Hindlimb muscle (tissue), 1 donor: ENCODE results near the gene ZBTB7B. TPM values are rescaled to one million over a fixed set of nuclear protein-coding genes. Genes with fewer than 3 reads are reported as not detected.

Experiments used
- DNase-seq: peaks from one replicate; pipeline ENCODE4 v3.0.0-alpha.2; 2013
- polyA plus RNA-seq: library from polyadenylated mRNA; unstranded; fragments of 120-200 nt; gene quantifications from one replicate; pipeline ENCODE4 v1.2.1, GENCODE V29; 2013; ENCODE audit not compliant: insufficient read length

Gene ZBTB7B
- polyA plus RNA-seq, 1 donor = 11.3 TPM

DNA sequence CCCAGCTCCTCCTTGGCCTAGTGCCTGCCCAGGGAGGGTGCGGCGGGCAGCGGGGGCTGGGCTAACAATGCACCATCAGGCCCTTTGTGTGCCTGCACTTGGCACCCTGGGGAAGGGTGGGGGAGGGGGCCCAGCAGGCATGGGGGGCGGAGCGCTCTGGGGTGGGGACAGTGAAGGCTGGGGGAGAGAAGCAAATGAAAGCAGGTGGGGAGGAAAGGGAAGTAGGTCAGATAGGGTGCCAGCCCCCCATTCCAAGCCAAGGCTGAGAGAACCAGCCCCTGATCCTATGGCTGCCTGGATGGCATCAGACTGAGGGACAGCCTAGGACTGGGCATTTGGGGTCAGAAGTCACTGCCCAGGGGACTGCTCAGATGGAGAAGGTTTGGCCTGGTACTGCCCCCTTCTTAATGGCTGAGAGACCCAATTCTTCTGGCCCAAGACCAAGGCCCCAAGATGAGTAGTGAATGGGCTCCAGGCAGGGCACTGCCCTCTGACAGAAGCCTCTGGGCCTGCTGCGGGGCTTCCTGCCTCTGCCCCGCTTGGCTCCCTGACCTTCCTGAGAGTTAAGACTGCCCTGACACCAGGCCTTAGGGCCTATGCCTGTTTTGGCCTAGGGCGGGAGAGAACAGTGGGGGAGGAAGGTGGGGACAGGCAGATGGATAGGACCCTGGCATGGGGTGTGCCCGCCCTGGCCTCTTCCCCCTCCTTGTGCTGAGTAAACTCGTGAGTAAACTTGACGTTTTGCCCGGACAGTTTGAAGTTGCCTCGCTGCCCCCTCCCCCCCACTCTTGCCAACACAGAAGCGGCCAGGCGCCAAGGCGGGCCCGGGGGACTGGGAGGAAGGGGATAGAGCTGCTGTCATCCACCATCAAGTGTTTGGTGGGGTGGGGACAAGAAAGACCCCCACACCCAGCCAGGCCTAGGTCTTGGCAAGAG lies 2.7 kb downstream of the ZBTB7B start:
- no peak for DNase-seq

DNA sequence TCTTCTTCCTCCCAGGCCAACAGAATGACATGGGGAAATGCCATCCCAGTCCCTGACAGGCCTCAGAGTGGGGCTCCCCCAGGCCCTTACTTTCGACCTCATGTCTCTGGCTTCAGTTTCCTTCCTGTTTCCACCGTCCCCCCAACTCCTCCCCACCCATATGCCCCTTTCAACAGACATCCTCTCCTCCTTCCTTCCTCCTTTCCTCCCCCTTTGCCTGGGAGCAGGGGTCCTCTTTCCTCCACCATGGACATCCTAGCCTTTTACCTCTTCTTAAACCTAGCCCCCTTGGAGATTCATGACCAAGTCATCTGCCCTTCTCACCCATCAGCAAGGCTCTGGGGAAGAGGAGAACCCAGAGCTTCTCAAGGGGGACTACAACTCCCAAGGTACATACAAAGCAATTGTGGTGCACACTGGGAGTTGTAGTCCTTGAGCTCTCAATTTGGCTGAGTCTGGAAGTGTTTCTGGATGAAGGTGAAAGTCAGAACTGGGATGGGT lies 4.0 kb downstream of the ZBTB7B start:
- no peak for DNase-seq

DNA sequence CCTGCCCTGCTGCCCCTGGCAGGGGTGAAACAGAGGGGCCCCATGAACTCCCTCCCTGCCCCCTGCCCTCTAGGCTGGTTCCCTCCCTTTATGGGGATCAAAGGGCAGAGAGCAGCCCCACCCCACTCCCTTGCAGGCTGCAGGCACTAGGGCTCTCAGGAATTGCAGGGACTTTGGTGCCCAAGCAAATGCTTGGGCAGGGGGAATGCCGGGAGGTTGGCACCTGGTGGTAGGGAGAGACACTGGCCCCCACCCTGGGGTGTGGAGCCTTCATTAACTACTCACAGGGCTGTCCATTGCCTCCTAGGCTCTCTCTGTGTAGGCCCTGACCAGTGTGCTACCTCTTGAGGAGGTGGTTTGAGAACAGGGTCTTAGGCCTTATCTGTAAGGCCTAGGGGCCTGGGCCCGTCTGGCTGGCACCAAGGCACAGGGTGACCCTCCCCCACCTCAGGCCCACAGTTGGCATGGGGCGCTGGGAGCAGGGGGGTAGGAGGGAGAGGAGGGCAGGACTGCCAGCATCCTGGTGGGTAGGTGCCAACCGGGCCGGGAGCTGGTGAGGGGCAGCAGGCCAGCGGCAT lies 4.7 kb downstream of the ZBTB7B start:
- DNase-seq = no peak

DNA sequence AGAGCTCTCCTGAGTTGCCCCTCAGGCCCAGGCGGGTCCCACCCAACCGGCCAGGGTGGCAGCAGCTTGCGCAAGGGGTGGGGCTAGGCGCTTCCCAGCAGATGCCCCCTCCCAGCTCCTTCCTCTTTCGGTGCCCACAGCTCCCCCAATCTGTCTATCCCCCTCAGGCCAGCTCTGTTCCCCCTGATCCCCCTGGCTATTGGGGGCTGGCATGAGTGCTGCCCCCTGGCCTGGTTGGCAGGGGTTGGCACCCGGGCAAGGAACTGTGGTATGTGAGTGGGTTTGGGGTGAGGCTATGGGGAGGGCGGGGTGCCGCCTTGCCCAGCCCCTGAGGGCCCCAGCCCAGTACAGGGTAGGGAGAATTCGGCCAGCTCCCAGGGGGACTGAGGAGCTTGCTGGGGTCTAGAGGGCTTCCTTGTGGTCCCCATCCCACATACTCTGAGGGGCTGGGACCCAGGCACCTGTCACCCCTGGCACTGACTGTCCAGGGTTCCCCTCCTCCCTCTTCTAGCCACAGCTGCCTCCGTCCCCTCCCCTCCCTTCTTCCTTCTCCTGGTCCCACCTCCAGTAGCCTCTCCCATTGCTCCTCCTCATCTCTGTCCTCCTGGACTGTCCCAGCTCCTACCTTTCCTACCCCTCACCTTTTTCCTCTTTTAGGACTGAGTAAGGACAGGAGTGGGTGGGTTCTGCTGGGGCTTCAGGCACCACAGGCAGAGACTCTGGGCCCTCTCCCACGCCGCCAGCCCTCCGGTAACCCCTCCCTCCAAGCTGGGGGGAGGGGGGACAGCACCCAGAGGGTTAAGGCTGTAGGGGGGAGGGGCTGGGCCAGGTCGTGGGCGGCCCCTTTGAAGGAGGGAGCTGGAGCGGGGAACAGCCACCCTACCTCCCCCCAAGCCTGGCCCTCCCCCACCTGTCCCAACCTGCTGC lies 5.7 kb downstream of the ZBTB7B start:
- no peak for DNase-seq

DNA sequence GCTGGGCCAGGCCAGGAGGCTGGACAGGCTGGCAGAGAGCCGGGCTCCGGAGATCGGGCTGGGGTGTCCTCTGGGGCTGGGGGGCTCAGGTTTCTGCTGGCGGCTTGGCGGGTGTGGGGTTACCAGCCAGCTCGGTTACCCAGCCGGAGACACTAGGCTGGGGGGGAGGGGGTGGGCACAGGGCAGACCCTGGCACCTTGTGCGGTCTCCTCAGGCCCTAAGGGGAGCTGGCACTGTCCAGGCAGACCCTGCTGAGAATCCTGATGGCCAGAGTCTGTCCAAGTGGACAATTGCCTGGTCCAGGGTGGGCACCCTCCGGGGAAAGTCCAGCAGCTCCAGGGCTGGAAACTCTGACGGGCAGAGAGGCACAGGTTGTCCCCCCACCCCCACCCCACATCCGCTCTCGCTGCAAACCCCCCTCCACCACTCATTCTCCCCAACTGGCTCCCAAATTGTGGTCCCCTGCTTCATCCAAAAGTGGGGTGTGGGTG lies 6.7 kb downstream of the ZBTB7B start:
- no peak for DNase-seq

DNA sequence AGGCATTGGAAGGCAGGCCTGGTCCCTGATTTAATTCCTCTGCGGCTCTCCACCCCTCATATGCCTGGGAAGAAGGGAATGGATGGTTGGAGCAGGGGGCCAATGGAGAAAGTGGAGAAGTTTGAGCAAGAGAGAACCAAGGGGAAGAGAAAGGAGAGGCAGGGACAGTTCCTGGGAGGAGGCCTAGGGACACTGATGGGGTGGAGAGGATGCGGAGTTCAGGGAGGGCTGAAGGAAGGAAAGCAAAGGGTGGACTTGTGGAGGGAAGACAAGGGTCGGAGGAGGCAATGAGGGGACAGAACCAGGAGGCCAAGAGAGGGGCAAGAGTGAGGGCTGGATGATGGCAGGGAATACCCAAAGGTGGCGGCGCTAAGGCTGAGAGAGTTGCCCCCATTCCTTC lies 7.1 kb downstream of the ZBTB7B start:
- no peak for DNase-seq

DNA sequence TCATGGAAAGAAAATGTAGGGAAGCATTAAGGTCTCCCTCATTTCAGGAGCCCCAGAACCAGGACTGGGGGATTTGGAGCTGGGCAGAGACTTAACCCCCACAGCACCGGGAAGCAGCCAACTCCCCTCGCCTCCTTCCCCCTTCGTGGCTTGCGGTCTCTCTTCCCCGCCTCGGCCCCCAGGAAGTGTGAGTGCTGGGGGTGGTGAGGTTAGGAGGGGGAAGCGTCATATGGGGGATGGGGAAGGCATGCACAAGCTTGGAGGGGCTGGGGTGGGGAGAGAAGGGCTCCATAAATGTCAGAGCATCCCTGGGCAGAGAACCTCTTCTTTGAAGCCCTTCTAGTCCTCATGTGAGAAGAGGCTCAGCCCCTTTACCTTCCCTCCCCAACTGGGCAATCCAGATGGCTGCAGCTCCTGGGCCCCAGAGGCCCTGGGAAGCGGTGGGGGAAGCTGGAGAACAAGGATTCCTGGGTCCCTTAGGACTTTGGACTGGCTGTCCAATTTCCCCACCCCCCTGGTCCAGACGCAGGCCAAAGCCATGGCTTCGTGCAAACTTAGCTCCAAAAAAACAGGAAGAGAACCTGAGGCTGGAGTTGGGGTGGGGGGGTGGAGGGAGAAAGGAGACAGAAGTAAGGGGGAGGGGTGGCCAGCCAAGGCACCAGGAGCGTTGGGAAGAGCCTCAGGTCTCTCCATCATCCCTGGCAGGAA lies 7.8 kb downstream of the ZBTB7B start:
- no peak for DNase-seq

DNA sequence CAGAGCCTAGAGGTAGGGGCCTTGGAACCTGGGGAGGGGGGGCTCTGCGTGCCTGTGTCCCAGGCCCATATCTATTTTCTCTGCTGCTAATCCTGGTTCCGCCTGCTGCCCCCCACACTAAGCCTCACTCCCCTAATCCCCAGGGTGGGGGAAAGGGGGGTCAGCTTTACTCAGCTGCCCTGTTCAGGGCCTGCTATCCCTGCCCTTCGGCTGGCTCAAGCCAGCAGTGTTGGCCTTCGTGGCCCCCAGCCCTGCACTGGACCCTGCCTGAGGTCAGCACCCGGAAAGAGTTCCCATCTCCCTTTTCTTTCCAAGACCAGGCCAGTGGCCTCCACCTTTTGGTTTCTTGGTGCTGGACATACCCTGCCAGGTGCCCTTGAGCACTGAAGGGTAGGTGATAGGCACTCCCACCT lies 8.4 kb downstream of the ZBTB7B start:
- DNase-seq = no peak

DNA sequence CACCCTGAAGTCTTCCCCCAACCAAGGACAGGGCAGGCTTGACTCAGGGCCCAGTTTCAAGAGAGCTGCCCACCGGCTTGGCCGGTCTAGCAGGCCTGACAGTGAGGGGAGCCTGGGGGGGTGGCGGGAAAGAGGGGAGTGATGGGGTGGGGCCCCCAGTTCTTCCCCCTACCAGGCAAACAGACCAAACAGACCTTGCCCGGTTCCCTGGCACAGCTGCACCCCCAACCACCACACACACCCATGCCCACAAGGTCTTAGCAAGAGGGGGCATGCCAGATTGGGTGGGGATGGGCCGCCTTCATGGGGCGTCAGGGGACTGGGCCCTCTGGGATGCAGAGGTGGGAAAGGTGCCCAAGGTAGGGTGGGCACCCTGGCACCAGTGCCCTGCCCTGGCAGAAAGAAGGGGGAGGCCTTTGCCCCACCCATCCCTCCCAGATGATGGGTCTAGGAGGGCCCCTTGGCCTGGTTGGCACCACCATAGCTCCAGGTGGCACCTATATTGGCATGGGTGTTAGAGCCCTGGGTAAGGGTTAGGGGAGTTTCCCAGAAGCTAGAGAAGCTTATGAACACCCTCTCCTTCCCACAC lies 8.9 kb downstream of the ZBTB7B start:
- no peak for DNase-seq

DNA sequence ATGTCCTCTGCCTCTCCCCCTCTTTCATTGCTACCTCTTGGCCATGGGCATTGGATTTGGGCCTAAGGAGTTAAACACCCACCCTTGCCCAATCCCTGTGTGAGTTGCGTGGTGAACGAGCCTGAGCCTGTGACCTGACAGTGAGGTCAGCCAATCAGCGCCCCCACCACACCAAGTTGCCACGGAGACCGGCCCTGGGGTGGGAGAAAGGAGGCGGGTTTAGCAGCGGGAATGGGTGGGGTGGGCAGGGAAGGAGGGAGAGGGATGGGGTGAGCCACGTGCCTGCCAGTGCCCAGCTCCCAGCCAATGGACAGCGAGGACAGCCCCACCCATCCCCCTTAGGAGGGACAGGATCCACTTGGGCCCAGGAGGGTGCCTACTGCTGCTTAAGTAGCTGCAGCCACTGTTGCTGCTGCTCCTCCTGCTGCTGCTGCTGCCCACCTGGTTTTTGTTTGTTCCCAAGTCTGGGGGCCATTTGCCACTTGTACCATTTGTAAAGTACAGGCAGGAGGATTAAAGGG lies 9.5 kb downstream of the ZBTB7B start:
- DNase-seq = no peak

DNA sequence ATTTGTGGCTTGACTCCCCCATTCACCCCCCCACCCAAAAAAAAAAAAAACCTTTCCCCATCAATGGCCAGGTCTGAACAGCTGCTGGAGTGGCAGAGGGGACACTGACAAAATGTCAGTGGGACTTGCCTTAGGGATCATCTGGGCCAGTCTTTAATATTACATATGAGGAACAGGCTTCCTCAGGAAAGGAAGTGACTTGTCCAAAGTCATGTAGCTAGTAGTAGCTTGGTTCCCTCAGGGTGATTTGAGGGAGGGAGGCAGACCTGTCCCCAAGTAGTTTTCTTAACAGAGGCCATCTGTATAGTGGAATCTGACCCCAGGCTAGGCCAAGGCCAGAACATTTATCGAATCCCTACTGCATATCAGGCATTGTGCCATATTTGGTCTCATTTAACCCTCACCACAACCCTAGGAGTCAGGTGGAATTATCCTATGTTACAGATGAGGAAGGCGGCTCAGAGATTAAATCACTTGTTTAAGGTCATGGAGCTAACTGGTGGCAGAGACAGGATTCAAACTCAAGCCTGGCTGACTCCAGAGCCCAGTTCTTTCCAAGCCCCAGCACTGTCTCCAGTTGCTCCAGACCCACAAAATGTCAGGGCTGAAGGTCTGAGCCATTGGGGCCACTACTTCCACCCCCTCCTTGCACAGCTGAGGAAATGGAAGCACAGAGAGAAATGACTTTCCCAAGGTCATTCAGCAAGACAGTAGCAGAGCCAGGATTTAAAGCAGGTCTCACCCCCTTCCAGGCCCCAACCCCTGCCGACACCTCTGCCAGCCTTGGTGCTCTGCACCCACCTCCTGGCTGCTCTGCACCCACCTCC lies 10.4 kb downstream of the ZBTB7B start:
- DNase-seq = no peak

DNA sequence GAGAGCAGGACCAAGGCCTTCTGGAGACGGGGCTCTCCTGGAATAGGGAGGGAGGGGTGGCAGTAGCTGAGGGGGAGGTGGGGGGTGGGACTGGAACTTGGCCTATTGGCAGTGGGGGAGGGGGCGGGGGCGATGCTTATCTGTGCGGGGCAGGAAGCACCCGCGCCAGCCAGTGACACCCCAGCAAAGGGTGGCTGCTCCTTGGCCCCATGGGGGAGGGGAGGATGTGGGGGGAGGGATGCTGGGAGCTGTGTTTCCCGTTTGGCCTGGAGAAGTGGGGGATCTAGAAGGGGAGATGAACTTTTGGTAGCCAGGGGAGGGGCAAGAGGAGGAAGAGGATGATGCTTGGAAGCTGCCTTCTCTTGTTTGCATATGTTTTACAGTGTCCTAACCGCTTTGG lies 11.0 kb downstream of the ZBTB7B start:
- no peak for DNase-seq

DNA sequence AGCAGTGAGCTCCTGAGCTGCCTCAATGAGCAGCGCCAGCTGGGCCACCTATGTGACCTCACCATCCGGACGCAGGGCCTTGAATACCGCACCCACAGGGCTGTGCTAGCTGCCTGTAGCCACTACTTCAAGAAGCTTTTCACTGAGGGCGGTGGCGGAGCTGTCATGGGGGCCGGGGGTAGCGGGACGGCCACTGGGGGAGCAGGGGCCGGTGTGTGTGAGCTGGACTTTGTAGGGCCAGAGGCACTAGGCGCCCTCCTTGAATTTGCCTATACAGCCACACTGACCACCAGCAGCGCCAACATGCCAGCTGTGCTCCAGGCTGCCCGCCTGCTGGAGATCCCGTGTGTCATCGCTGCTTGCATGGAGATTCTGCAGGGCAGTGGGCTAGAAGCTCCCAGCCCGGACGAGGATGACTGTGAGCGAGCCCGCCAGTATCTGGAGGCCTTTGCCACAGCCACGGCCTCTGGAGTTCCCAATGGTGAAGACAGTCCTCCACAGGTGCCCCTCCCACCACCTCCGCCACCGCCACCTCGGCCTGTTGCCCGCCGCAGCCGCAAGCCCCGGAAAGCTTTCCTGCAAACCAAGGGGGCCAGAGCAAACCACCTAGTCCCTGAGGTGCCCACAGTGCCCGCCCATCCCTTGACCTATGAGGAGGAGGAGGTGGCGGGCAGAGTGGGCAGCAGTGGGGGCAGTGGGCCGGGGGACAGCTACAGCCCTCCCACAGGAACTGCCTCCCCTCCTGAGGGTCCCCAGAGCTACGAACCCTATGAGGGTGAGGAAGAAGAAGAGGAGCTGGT lies 12.3 kb downstream of the ZBTB7B start:
- no peak for DNase-seq

DNA sequence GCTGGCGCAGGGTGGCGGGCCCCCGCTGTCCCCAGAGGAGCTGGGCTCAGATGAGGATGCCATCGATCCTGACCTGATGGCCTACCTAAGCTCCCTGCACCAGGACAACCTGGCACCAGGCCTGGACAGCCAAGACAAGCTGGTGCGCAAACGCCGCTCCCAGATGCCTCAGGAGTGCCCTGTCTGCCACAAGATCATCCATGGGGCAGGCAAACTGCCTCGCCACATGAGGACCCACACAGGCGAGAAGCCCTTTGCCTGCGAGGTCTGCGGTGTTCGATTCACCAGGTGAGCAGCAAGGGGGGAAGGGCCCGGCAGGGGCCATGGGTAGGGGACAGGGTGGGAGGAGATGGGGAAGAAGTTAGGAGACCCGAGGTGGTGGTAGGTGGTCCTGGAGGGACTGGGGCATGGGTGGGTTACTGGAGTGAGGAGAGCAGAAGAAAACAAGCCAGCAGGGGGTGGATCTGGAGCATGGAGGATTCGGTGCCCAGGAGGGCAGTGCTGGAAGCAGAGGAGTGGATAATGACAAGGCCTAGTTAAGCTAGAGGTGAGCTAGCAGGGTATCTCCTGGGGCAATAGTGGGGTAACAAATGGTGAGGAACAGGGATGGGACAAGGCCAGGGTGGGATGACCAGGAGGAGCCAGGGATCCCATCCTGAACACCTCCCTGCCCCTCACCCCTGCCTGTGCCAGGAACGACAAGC lies 13.1 kb downstream of the ZBTB7B start:
- no peak for DNase-seq

DNA sequence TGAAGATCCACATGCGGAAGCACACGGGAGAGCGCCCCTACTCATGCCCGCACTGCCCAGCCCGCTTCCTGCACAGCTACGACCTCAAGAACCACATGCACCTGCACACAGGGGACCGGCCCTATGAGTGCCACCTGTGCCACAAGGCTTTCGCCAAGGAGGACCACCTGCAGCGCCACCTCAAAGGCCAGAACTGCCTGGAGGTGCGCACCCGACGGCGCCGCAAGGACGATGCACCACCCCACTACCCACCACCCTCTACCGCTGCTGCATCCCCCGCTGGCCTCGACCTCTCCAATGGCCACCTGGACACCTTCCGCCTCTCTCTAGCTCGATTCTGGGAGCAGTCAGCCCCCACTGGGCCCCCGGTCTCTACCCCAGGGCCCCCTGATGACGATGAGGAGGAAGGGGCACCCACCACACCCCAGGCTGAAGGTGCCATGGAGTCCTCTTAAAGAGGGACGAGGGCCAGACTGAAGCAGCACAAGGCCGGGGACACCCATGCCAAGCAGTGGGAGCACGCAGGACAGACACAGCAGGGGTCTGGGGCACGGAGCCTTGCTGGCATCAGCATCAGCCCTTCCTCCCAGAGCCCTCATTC lies 13.7 kb downstream of the ZBTB7B start:
- DNase-seq = no peak

DNA sequence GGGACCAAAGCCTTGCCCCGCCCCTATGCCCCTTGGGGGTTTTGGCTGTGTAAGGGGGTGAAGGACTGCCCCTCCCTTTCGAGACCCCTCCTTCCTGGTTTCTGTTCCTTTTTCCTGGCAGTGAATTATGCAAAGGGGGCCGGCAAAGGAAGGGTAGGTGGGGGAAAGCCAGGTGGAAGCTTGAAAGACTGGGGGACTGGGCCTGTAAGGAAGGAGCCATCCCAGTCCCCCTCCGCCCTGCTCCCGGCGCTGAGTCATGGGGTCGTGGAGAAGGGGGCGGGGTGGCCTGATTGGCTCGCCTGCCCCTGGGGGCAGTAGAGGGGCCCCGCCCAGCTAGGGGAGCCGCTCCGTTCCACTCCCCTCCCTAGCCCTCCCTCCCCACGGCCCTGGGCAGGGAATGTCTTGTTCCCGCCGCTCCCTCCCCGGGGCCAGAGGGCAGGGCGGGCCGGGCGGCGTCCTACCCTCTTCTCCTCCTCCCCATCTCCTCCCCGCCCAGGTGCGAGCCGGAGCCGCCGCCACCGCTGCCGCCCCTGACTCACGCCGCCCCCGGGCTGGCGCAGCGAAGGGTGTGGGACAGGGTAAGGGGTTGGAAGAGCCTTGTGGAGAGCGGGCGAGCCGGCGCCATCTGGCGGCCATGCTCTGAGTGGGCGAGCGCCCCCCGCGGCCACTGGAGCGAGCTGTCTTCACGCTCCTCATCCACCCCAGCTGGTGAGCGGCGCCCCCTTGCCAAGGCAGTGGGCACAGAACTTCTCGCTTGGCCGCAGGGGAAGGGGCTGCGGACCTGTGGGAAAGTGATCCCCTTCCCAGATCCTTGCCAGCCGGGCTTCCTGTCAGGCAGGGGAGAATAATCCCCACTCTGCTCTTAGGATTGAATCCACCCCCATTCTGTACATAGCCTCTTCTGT lies 14.7 kb downstream of the ZBTB7B start:
- peak; percentile 88 for DNase-seq

DNA sequence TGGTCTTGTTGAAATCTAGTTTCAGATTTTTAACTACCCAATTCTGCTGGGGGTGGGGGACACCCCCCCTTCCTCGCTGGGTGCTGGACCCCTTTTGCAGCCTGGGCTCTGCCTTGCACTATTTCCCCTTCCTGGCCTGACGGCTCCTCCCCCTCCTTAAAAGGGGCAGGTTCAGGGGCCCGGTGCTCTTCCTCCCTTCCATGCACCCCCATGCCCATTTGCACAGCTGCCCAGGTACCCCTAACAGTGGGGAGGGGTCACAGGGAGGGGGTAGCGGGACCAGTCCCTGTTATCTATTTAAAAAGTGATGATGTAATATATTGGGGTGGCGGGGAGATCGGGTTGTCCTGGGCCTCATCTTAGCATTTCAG lies 15.3 kb downstream of the ZBTB7B start:
- DNase-seq = no peak
